Pericardium fibroblast (primary cell): ENCODE measurements around the gene GLS2. TPM values are rescaled to one million over a fixed set of nuclear protein-coding genes. Genes with fewer than 3 reads are reported as not detected.

ENCODE experiments used
- total RNA-seq: library from RNA; depleted of rRNA; stranded (reverse); fragments of >200 nt; gene quantifications from 2 replicates; pipeline ENCODE4 v1.2.3, GENCODE V29; 2015

Gene GLS2
- total RNA-seq, result not detected in 2 replicates

DNA sequence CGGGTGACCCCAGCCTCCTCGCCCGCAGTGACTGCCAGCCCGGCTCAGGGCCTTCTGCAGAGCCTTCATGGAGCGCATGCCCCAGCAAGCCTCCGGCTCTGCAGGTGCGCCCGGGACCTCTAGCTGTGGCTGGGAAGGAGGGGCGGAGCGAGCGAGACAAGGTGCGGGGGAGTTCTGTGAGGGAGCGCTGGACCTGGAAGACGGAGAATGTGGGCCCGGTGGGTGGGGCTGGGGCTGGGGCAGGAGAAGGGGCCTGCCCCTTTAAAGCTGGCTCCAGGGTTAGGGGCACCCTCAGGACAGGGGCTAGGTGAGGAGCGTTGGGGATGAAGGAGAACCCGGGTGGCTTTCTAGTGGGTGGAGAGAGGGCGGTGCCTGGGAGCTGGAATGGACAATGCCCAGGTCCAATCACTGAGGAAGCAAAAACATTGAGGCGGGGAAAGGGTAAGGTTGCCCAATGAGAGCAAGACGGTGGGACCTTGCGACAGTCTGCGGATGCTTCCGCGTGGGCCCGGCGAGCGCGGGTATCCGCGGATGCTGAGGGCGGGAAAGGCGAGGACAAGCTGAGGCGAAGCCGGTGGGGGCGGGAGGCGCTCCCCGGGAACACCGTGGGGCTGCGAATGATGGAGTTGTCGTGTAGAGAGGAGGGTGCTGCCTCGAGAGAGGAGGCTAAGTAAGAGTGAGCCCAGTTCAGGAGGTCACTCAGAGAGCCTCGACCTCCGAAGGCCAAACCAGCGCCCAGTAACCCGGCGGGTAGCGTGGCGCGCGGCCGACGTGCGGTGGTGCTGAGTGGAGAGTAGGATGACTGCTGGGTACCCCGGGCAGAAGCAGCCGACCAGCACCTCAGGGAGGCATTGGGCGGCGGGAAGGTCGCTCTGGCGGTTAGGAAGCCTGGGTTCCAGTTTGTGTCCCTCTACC is at the start of gene GLS2:
GLS2 (minus strand) TSS at position 121 of the 915 bp plus-strand sequence; CDS start at position 78, 43 bp downstream.

DNA sequence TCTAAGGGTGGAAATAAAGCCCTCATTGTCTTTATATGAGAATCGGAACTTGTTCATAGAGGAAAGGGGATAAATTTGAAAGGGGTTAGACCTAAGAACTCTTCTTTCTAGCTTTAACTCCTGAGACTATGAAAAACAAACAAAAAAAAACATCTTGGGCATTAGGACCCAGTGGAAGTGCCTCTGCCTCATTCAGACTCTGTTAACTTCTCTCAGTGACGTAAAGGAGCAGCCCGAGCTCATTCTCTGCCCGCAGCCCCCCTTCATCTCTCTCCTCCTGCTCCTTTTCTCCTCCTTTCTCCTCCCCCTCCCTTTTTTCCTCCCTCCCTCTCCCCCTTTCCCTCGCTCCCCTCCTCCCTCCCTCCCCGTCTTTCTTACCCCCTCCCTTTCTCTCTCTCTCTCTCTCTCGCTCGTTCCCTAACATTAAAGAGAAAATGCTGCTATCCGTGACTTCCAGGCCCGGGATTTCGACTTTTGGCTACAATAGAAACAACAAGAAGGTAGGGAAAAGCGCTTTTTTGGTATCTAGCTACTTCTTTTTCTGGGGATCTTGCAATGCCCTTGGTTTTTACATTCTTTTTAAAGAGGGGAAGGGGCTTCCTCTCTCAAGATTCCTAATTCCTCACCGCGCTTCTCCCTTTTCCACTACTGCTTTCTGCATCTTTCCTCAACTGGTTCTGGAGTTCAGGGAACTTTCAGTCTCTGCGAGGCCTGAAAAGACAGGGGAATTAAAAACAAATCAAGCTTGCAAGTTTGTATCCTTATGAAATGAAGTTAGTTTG is 33.8 kb upstream of the GLS2 start, which contains the start of gene RBMS2:
RBMS2 (plus strand) TSS at position 231 of the 782 bp plus-strand sequence; CDS start at position 435, 204 bp downstream.

DNA sequence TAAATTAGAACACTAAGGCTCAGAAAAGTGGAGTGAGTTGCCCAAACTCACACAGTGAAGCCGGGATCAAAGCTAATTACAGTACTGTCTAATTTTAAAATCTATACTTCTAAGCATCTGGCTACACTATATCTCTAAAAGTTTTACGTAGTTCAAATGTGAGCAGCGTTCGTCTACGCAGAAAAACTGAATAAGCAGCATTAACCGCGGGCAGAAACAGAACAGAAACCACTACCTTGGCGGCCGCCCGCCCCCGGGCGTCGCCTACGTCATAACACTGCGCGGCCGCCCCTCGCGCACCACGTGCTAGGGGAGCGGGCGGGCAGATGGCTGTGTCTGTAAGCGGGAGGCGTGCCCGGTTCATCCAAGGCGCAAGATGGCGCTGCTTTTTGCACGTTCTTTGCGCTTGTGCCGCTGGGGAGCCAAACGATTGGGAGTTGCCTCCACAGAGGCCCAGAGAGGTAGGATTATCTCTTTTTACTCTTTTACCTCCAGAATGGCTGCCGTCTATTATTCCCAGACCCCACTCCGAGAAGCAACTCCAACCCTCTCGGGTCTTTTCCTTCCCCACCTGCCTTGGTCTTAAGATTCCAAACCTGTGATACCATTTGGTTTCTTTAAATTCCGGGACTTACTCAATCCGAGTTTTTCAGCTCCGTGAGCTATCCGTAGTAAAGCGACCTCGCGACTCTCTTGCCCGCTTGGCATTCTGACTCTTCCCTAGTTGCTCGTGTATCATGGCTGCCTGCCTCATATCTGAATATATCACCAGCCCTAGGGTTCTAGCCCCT is 19.6 kb downstream of the GLS2 start, which contains the start of gene SPRYD4:
SPRYD4 (plus strand) TSS at position 363 of the 791 bp plus-strand sequence; CDS start at position 377, 14 bp downstream.

GRCh38 chr12:56454557-56454956 is 33.4 kb downstream of the GLS2 start, which contains the start of gene MIP:
MIP (minus strand) TSS chr12:56454657; CDS start chr12:56454613, 44 bp downstream.

GRCh38 chr12:56448860-56449621 is 38.9 kb downstream of the GLS2 start, which contains the start of gene TIMELESS:
TIMELESS (minus strand) TSS chr12:56449426; CDS start chr12:56434170, 15,256 bp downstream.

Other genes starting within 250 kb of the GLS2 start
- gene ANKRD52, start 229.8 kb downstream of the GLS2 start, total RNA-seq, result 15.3 and 23.5 TPM in 2 replicates
- 12.5 and 13.9 TPM in 2 replicates for gene COQ10A, start 221.2 kb downstream of the GLS2 start, total RNA-seq
- gene CS, start 187.8 kb downstream of the GLS2 start, total RNA-seq, result 75.0 and 76.6 TPM in 2 replicates
- gene CNPY2, start 172.2 kb downstream of the GLS2 start, total RNA-seq, result 77.7 and 92.1 TPM in 2 replicates
- 14.1 and 19.2 TPM in 2 replicates for gene PAN2, start 154.2 kb downstream of the GLS2 start, total RNA-seq
- not detected in 2 replicates for gene IL23A, start 149.3 kb downstream of the GLS2 start, total RNA-seq
- 128 and 161 TPM in 2 replicates for gene STAT2, start 128.1 kb downstream of the GLS2 start, total RNA-seq
- not detected in 2 replicates for gene APOF, start 125.3 kb downstream of the GLS2 start, total RNA-seq
- 2.5 and 6.8 TPM in 2 replicates for gene TIMELESS, start 38.7 kb downstream of the GLS2 start, total RNA-seq
- gene MIP, start 33.5 kb downstream of the GLS2 start, total RNA-seq, result not detected in 2 replicates
- gene SPRYD4, start 19.6 kb downstream of the GLS2 start, total RNA-seq, result 0.51 and 1.3 TPM in 2 replicates
- 12.6 and 15.2 TPM in 2 replicates for gene RBMS2, start 33.7 kb upstream of the GLS2 start, total RNA-seq
- gene BAZ2A, start 142.2 kb upstream of the GLS2 start, total RNA-seq, result 25.2 and 25.7 TPM in 2 replicates
- gene ATP5F1B, start 157.8 kb upstream of the GLS2 start, total RNA-seq, result 334 and 373 TPM in 2 replicates
- gene PTGES3, start 200.1 kb upstream of the GLS2 start, total RNA-seq, result 43.8 and 52.3 TPM in 2 replicates
- gene NACA, start 237.1 kb upstream of the GLS2 start, total RNA-seq, result 1,349 and 1,953 TPM in 2 replicates